GM12892 (cell line): Measurements from ENCODE around the gene ADAMTS2.

Experiments used
- POLR2A ChIP-seq: IDR thresholded peaks from 2 replicates; pipeline ENCODE4 v1.6.1; 2011; ENCODE audit warnings: low read depth, low read length, control low read depth
- POLR2AphosphoS5 ChIP-seq: IDR thresholded peaks from 2 replicates; pipeline ENCODE4 v1.6.1; 2011; ENCODE audit warnings: low read depth, low read length, control low read depth
- TAF1 ChIP-seq: IDR thresholded peaks from 2 replicates; pipeline ENCODE4 v1.6.1; 2011; ENCODE audit warnings: low read depth, mild to moderate bottlenecking, control low read depth, low read length, borderline replicate concordance

GRCh38 chr5:179241175-179241574 lies 104.1 kb downstream of the ADAMTS2 start:
- TF ChIP-seq POLR2AphosphoS5, result no peak
- TF ChIP-seq POLR2A, result no peak
- no peak for TF ChIP-seq TAF1
